Ectodermal cell (in vitro differentiated cells): ENCODE measurements around the gene ZC3H18.
A peak's percentile ranks its signal among the peaks of the same experiment; 100 is the strongest.

Source experiments
- H3K27ac ChIP-seq: 2 replicates; pipeline ENCODE4 v1.7.0; 2013; ENCODE audit warnings: mild to moderate bottlenecking, low read depth, low read length; ENCODE audit not compliant: insufficient read depth, poor library complexity, severe bottlenecking
- H3K27me3 ChIP-seq: 2 replicates; pipeline ENCODE4 v1.7.0; 2013; ENCODE audit warnings: mild to moderate bottlenecking, low read length; ENCODE audit not compliant: insufficient read depth, control insufficient read depth, poor library complexity, severe bottlenecking
- H3K36me3 ChIP-seq: one replicate; pipeline ENCODE4 v1.7.0; 2013; ENCODE audit warnings: low read length; ENCODE audit not compliant: control insufficient read depth, insufficient read depth
- H3K4me1 ChIP-seq: one replicate; pipeline ENCODE4 v1.7.0; 2013; ENCODE audit warnings: low read length; ENCODE audit not compliant: control insufficient read depth, insufficient read depth
- H3K4me3 ChIP-seq: 2 replicates; pipeline ENCODE4 v1.7.0; 2013; ENCODE audit warnings: low read depth, low read length, control low read depth; ENCODE audit not compliant: insufficient read depth
- H3K9me3 ChIP-seq: 2 replicates; pipeline ENCODE4 v1.7.0; 2013; ENCODE audit warnings: mild to moderate bottlenecking, low read length, moderate library complexity; ENCODE audit not compliant: control insufficient read depth
- WGBS, 2 experiments: methylation state at CpG; one replicate each; pipeline ENCODE4 v1.1.7; 2013; ENCODE audit warnings: missing lambda C conversion rate in 2 of 2; 5-methylcytosine and 5-hydroxymethylcytosine counted together

The ZC3H18 gene

DNA sequence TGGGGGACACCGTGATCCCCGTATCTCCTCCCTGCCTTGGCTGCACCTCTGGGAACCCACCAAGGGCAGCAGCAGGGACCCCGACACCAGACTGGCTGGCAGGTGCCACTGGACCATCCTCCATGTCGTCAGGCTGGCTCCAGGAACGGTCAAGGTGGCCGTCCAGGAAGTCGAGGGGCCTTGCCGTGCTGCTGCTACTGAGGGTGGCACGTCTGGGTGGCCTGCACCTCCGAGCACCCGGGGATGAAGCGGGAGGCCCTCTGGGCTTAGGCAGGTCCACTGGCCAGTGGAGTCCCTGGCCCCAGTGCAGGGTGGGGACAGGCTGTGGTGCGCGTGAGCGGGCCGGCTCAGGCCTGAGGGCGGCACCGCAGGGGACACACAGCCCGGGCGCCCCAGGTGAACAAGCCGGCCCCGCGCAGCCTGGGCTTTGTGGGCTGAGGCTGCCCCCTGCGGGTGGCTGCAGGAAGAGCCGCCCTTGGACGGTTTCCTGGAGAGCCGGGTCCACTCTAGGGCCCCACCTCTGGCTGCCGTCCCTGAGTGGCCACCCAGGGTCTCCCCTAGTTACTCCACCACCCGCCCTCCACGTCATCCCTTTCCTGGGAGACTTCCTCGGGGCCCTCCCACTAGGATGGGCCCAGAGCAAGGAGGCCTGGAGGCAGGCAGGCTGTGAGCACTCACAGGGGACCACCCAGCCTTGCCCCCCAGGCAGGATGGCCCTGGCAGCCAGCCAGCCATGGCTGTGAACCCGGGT lies 42.8 kb upstream of the ZC3H18 start:
- H3K4me1 ChIP-seq: peaks cover under 1% of the 10 kb centered on the region
- no peaks in the 10 kb centered on the region for H3K27me3 ChIP-seq
- 38 to 40% methylated on average over 31 to 32 of the region's 32 CpGs for WGBS, 2 experiments
- no peak overlapping the region for H3K4me3 ChIP-seq
- no peaks in the 10 kb centered on the region for H3K36me3 ChIP-seq
- no peaks in the 10 kb centered on the region for H3K9me3 ChIP-seq
- no peak overlapping the region for H3K27ac ChIP-seq

DNA sequence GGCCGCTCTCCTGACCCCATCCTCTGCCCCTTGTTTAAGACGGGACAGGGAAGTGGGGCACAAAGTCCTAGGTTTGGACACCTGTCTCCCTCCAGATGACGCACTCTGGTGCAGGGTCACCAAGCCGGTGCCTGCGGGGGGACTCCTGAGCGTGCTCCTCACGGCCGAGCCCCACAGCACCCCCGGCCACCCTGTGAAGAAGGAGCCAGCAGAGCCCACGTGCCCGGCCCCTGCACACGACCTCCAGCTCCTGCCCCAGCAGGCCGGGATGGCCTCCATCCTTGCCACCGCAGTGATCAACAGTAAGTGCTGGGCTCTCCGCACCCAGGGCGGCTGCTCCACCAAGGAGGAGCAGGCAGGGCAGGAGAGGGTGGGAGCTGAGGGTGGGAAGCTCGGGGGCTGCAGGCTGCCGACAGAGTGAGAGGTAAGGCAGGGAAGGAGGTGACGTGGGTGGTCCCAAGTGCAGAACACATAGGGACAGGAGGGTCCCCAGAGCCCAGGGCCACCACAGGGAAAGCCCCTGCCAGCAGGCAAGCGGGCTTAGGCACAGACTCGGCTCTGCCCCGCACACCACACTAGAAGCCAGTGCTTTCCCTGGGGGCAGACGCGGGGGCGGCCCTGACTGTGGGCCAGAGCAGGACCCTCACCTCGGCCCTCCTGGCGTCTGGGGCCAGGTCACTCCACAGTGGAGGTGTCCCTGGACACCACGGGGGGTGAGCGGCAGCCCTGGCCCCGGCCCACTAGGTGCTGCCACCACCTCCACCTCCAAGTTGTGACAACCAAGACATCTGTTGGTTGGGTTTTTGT lies 42.1 kb upstream of the ZC3H18 start:
- WGBS, 2 experiments: 85 to 86% methylated on average over 30 of the region's 30 CpGs
- no peaks in the 10 kb centered on the region for H3K36me3 ChIP-seq

DNA sequence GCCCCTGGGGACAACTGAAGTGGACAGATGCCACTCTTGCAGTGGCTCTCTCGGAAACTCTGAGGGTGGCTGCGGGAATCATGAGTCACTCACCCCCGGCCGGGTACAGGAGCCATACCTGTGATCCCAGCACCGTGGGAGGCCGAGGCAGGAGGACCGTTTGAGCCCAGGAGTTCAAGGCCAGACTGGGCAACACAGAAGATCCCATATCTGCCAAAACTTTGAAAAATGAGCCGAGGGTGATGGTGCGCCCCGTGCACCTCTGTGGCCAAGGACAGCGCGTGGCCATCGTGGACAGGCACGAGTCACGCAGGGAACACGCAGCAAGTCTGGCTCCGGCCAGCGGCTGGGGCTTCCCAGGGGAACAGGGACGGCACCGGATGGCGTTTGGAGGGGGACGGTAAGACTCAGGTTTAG lies 41.3 kb upstream of the ZC3H18 start:
- H3K4me1 ChIP-seq: peaks cover 9% of the 10 kb centered on the region
- H3K36me3 ChIP-seq: no peaks in the 10 kb centered on the region
- no peaks in the 10 kb centered on the region for H3K9me3 ChIP-seq
- H3K27me3 ChIP-seq: no peaks in the 10 kb centered on the region
- 87 to 88% methylated on average over 22 of the region's 22 CpGs for WGBS, 2 experiments
- no peak overlapping the region for H3K27ac ChIP-seq
- no peak overlapping the region for H3K4me3 ChIP-seq

More for the DNA sequence above, 42.1 kb upstream of the ZC3H18 start:
- Histone ChIP-seq H3K9me3 (no peaks in the 10 kb centered on the region), H3K4me1 (peaks cover 9% of the 10 kb centered on the region), H3K27me3 (no peaks in the 10 kb centered on the region), H3K4me3 (no peak overlapping the region), H3K27ac (no peak overlapping the region)

DNA sequence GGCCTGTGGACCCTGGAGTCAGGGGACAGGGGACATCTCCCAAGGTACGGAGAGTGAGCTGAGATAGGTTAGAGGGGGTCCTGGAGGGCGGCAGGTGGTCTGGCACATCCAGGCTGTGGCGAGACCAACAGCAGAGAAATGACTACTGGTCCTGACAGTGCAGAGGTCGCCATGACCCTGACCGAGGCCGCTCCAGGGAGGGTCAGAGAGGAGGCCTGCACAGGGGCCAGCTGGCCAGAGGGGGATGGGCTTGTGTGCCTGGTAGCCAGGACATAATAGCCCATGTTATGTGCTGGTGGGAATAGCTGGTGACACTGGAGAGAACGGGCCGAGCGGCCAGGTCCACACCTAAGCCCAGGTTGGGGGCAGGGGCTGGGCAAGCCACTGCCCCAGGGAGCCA lies 40.6 kb upstream of the ZC3H18 start:
- no peak overlapping the region for H3K4me3 ChIP-seq
- no peak overlapping the region for H3K27ac ChIP-seq
- WGBS, 2 experiments: 91 to 94% methylated on average over 9 of the region's 9 CpGs
- H3K27me3 ChIP-seq: no peaks in the 10 kb centered on the region
- H3K4me1 ChIP-seq: peaks cover 9% of the 10 kb centered on the region
- no peaks in the 10 kb centered on the region for H3K9me3 ChIP-seq
- no peaks in the 10 kb centered on the region for H3K36me3 ChIP-seq

DNA sequence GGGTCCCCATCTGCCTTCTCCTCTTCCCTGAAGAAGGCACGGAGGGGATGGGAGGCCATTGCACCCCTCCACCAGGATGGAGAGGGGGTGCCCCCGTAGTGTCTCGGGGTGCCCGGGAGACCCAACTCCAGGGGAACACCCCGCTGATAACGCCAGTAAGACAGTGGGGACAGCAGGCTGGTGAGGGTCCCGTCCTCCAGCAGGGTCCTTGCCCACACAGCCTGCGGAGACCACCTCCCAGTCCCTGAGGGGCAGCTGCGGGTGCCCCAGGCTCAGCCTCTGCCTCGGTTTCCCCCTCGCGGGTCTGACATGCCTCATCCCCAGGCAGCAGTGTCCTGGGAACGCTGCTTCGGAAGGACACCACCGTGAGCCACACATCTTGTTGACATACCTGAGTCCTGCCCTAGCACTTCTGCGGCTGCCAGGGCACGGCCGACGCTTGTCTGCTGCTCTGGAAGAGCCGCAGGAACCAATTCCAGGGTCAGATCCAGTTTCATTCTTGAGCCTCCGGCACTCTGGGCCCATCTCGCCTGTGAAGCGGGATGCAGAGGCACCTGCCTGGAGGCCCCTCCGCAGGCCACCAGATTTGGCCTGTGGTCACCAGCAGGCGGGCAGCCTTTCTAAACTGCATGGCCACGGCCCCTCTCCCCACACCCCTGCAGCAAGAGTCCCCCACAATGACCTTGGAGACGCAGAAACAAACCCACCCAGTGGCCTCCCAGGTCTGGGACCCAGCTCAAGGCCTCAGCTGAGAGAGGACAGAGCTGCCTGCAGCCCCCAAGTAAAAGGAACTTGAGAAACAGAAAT lies 39.9 kb upstream of the ZC3H18 start:
- Histone ChIP-seq H3K27ac (no peak overlapping the region), H3K36me3 (no peaks in the 10 kb centered on the region), H3K9me3 (no peaks in the 10 kb centered on the region), H3K4me3 (no peak overlapping the region), H3K27me3 (no peaks in the 10 kb centered on the region), H3K4me1 (peaks cover 15% of the 10 kb centered on the region)
- WGBS, 2 experiments: 91% methylated on average over 27 of the region's 27 CpGs

DNA sequence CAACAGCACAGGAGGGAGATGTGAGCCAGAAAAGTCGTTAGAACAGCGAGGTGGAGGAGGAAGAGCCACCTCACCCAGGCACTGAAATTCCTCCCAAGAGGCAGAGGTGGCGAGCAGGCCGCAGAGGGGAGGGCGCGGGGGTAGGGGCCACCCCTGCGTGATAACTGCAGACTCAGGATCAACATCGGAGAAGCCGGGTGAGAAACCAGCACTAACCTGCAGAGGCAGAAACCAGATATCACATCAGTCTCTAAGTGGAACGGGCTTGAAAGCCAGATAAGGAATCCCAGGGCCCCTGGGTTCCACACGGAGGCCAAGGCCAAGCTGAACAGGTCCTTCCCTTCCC lies 39.4 kb upstream of the ZC3H18 start:
- H3K4me3 ChIP-seq: no peak overlapping the region
- H3K4me1 ChIP-seq: peaks cover 16% of the 10 kb centered on the region
- H3K27ac ChIP-seq: no peak overlapping the region
- 90 to 94% methylated on average over 11 of the region's 11 CpGs for WGBS, 2 experiments
- no peaks in the 10 kb centered on the region for H3K36me3 ChIP-seq
- H3K27me3 ChIP-seq: no peaks in the 10 kb centered on the region
- H3K9me3 ChIP-seq: no peaks in the 10 kb centered on the region

DNA sequence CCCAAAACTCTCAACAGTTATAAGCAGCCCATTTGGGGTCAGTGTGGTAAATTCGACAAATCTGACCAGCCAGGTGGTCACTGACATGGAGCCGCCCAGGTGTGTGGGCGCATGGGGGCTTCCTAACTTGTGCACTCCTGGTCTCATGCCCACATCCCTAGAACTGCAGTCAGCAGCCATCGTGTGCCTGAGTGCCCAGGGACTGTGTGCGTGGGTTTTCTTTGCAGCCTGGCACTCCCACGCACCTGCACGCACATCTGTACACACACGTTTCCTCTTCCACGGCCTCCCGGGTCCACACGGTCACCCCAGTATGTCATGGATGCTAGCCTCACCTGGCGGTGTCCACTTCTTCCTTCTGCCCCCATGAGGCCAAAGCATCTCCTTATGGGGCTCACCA lies 38.9 kb upstream of the ZC3H18 start:
- no peak overlapping the region for H3K27ac ChIP-seq

DNA sequence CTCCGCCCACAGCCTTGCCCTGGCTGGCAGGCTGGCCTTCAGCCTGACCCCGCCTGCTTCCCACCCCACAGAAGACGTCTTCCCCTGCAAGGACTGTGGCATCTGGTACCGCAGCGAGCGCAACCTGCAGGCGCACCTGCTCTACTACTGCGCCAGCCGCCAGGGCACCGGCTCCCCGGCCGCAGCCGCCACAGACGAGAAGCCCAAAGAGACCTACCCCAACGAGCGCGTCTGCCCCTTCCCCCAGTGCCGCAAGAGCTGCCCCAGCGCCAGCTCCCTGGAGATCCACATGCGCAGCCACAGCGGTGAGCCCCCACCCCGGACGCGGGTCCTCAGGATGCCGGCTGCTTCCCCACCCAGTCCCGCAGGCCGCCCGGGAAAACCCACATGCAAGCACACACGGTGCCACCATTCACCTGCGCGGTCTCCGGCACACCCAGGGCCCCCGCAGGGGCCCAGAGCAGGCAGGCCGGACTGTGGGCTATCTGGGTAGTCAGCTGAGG lies 38.2 kb upstream of the ZC3H18 start:
- H3K4me3 ChIP-seq: no peak overlapping the region
- H3K27ac ChIP-seq: no peak overlapping the region
- H3K4me1 ChIP-seq: peaks cover 16% of the 10 kb centered on the region
- 94 to 96% methylated on average over 34 of the region's 34 CpGs for WGBS, 2 experiments
- no peaks in the 10 kb centered on the region for H3K36me3 ChIP-seq
- no peaks in the 10 kb centered on the region for H3K9me3 ChIP-seq
- H3K27me3 ChIP-seq: no peaks in the 10 kb centered on the region

More for the DNA sequence above, 38.9 kb upstream of the ZC3H18 start:
- Histone ChIP-seq H3K9me3 (no peaks in the 10 kb centered on the region), H3K36me3 (no peaks in the 10 kb centered on the region), H3K4me3 (no peak overlapping the region), H3K27me3 (no peaks in the 10 kb centered on the region), H3K4me1 (peaks cover 16% of the 10 kb centered on the region)
- 96 to 98% methylated on average over 12 of the region's 12 CpGs for WGBS, 2 experiments

DNA sequence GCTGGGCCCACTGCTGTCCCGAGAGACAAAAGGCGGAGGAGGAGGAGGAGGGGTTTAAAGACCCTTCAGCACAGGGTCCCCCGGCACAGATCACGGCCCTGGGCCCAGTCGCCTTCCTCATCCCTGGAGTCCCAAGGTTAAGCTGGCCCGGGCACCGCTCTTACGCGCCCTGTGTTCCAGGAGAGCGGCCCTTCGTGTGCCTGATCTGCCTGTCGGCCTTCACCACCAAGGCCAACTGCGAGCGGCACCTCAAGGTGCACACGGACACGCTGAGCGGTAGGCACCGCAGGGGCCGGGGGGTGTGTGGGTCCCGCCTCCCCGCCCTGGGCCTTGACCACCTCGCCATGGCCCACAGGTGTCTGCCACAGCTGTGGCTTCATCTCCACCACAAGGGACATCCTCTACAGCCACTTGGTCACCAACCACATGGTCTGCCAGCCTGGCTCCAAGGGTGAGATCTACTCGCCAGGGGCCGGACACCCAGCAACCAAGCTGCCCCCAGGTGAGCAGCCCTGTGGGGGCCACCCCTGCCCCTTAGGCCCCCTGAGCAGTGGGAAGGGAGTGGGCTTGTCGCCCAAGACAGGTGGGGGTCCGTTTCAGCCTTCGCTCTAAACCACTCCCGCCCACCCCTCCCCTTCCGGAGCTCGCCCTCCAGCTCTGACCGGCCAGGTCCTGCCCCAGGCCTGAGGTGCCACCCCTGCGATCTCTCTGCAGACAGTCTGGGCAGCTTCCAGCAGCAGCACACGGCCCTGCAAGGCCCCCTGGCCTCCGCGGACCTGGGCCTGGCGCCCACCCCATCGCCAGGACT lies 37.6 kb upstream of the ZC3H18 start:
- Histone ChIP-seq H3K27me3 (no peaks in the 10 kb centered on the region), H3K36me3 (no peaks in the 10 kb centered on the region), H3K4me1 (peaks cover 16% of the 10 kb centered on the region), H3K27ac (no peak overlapping the region), H3K4me3 (peak overlapping the region; percentile 39), H3K9me3 (no peaks in the 10 kb centered on the region)
- WGBS, 2 experiments: 91 to 92% methylated on average over 37 of the region's 37 CpGs
